ENCODE measurements around the gene CCDC85C. TPM values are rescaled to one million over a fixed set of nuclear protein-coding genes. Genes with fewer than 3 reads are reported as not detected.

CCDC85C gene
- total RNA-seq, 2 donors from 2014 or later, result 32.8 to 45.8 TPM

DNA sequence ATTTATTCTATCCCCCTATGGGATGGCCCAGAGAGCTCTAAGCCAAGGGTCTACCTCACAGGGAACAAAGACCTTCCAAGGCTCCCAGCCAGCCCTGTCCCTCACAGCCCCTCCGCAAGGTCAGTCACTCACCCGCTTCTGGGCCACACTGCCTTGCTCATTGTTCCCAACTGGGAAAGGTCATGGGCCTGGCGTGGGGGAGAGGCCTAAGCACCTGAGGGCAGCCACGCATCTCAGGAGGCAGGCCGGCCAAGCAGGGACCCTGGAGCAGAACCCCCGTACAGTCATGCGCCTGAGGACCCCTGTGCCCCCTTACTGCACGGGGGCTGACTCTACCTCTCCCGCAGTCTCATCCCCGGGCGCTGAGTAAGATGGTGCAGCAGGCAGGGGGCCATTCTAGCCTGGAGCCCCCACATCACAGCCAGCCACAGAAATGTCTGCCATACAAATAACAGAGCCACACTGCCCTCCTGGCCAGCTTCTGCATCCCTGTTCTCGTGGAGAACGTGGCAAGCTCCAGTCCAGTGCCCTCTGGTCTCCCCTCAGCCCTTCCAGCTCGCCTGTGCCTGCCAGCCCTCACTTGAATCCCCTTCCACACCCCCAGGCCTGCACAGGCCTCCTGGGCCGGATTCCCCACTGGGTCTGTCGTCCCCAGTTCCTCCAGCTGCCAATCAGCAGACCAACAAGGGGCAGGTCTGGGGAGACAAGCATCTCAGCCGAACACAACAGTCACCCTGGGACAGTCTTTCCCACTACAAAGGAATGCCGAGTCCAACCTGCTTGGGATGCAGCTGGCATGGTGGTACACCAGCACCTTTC lies 16.3 kb downstream of the CCDC85C start:
- Mint-ChIP-seq H3K4me3 (no peak overlapping the region), H3K27ac (peak overlapping the region; percentile 77)

DNA sequence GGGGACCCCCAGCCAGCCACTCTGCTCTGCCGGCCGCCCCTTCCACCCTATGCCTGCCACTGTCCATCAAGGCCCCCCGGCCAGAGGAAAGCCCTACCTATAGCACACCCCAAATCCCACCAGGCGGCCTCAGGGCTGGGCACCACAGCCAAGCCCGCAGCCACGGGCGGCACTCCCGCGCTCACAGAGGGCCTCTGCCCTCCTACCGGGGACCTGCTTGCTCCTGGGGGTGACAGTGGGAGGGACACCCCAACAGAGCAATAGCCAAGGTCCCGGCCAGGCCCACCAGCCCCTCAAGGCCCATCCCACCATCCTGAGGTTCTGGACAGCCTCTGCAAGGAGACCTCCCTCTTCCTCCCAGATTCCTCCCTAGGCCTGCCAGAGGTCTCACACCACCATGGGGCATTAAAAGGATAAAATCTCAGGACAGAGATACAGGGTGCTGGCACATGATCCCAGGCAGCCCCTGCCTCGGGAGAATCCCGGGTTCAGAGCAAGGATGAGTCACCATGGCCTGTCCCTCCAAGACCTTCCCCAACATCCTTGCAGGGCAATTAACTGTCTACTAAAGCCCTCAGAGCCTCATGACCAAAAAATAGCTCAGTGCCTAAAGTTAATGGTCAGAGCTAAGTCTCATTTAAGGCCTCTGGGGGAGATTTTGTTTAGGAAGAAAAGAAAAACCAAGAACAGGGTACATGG lies 17.1 kb downstream of the CCDC85C start:
- no peak overlapping the region for H3K27ac ChIP-seq (ENCODE audit: low read depth, low read length)

More for the DNA sequence above, 16.3 kb downstream of the CCDC85C start:
- Histone ChIP-seq H3K27ac (ENCODE audit: low read depth, low read length) (peak overlapping the region; percentile 24), H3K9me3 (ENCODE audit: control insufficient read depth, low read length) (no peaks in the 10 kb centered on the region), H3K9ac (ENCODE audit: extremely low read depth, low read length, poor library complexity, severe bottlenecking) (no peak overlapping the region), H3K36me3 (ENCODE audit: control insufficient read depth, insufficient read depth, low read length) (no peaks in the 10 kb centered on the region), H3K27me3 (ENCODE audit: control insufficient read depth, insufficient read depth, low read length, poor library complexity, severe bottlenecking) (no peaks in the 10 kb centered on the region), H3K4me1 (ENCODE audit: control insufficient read depth, insufficient read depth, low read length) (peaks cover 5% of the 10 kb centered on the region), H3K4me3 (ENCODE audit: low read length) (no peak overlapping the region)
- Mint-ChIP-seq H3K9me3 (no peaks in the 10 kb centered on the region), H3K27me3 (ENCODE audit: insufficient read depth) (no peaks in the 10 kb centered on the region), H3K4me1 (peaks cover 31% of the 10 kb centered on the region), H3K36me3 (ENCODE audit: low read depth) (no peaks in the 10 kb centered on the region)
- DNase-seq, result no peak
- 88 to 93% methylated on average over 16 to 18 of the region's 18 CpGs for WGBS, 2 experiments (ENCODE audit: insufficient coverage in 1 of 2, insufficient read length in 1 of 2)
- no peak for TF ChIP-seq CTCF (conservative IDR thresholded peaks at IDR 0.05)

More for the DNA sequence above, 17.1 kb downstream of the CCDC85C start:
- DNase-seq, result no peak
- WGBS, 2 experiments (ENCODE audit: insufficient coverage in 1 of 2, insufficient read length in 1 of 2), result 86 to 88% methylated on average over 8 to 13 of the region's 13 CpGs
- H3K9me3 ChIP-seq (ENCODE audit: control insufficient read depth, low read length), result no peaks in the 10 kb centered on the region
- no peaks in the 10 kb centered on the region for H3K27me3 ChIP-seq (ENCODE audit: control insufficient read depth, insufficient read depth, low read length, poor library complexity, severe bottlenecking)
- Mint-ChIP-seq H3K27me3 (ENCODE audit: insufficient read depth) (no peaks in the 10 kb centered on the region), H3K4me1 (peaks cover 24% of the 10 kb centered on the region), H3K4me3 (no peak overlapping the region), H3K9me3 (no peaks in the 10 kb centered on the region), H3K27ac (no peak overlapping the region), H3K36me3 (ENCODE audit: low read depth) (no peaks in the 10 kb centered on the region)
- no peak overlapping the region for H3K9ac ChIP-seq (ENCODE audit: extremely low read depth, low read length, poor library complexity, severe bottlenecking)
- peaks cover 4% of the 10 kb centered on the region for H3K36me3 ChIP-seq (ENCODE audit: control insufficient read depth, insufficient read depth, low read length)
- H3K4me3 ChIP-seq (ENCODE audit: low read length), result no peak overlapping the region
- TF ChIP-seq CTCF (conservative IDR thresholded peaks at IDR 0.05), result no peak
- peaks cover 5% of the 10 kb centered on the region for H3K4me1 ChIP-seq (ENCODE audit: control insufficient read depth, insufficient read depth, low read length)

Measured in endodermal cell (in vitro differentiated cells).